Mesenchymal stem cell (in vitro differentiated cells and primary cell): ENCODE data around the gene NAP1L2.
"Not testable (repeated sequence)": the region's sequence is repeated elsewhere in the genome, so short reads cannot be mapped to it uniquely, and the experiment has no call there.

Experiments
- DNase-seq: peaks from one replicate; pipeline ENCODE4 v3.0.0-alpha.2; 2013
- H2AFZ ChIP-seq: one replicate; pipeline ENCODE4 v1.6.1; 2013; ENCODE audit warnings: low read depth, mild to moderate bottlenecking, control low read depth, inconsistent platforms, low read length, moderate library complexity
- H2AK5ac ChIP-seq: 2 replicates; pipeline ENCODE4 v1.6.1; 2013; ENCODE audit warnings: low read length, moderate library complexity, mild to moderate bottlenecking, inconsistent platforms; ENCODE audit not compliant: severe bottlenecking
- H2BK120ac ChIP-seq: one replicate; pipeline ENCODE4 v1.6.1; 2013; ENCODE audit warnings: low read depth, mild to moderate bottlenecking, inconsistent platforms, low read length, moderate library complexity
- H2BK12ac ChIP-seq, 2 experiments: one replicate each; pipeline ENCODE4 v1.6.1; 2013; ENCODE audit warnings: inconsistent platforms in 2 of 2, low read length in 2 of 2, mild to moderate bottlenecking in 2 of 2, moderate library complexity in 2 of 2, control low read depth in 1 of 2
- H2BK15ac ChIP-seq: one replicate; pipeline ENCODE4 v1.6.1; 2013; ENCODE audit warnings: mild to moderate bottlenecking, low read depth, inconsistent platforms; ENCODE audit not compliant: poor library complexity, severe bottlenecking
- H2BK5ac ChIP-seq: 2 replicates; pipeline ENCODE4 v1.6.1; 2013; ENCODE audit warnings: low read depth, mild to moderate bottlenecking, low read length, control low read depth, inconsistent platforms; ENCODE audit not compliant: poor library complexity, severe bottlenecking
- H3K14ac ChIP-seq, 2 experiments: one replicate each; pipeline ENCODE4 v1.6.1; 2013; ENCODE audit warnings: inconsistent platforms in 2 of 2, low read length in 2 of 2, control low read depth in 1 of 2, mild to moderate bottlenecking in 1 of 2, moderate library complexity in 1 of 2
- H3K18ac ChIP-seq, 2 experiments: one replicate each; pipeline ENCODE4 v1.6.1; 2013; ENCODE audit warnings: inconsistent platforms in 2 of 2, low read length in 2 of 2, control low read depth in 1 of 2, low read depth in 1 of 2, mild to moderate bottlenecking in 1 of 2
- H3K23ac ChIP-seq, 2 experiments: one replicate each; pipeline ENCODE4 v1.6.1; 2013; ENCODE audit warnings: inconsistent platforms in 2 of 2, low read length in 2 of 2, mild to moderate bottlenecking in 2 of 2, moderate library complexity in 2 of 2, control low read depth in 1 of 2
- H3K27ac ChIP-seq: 2 replicates; pipeline ENCODE4 v1.5.1; 2013; ENCODE audit warnings: mild to moderate bottlenecking, moderate library complexity, low read length, control low read depth, inconsistent platforms; ENCODE audit not compliant: poor library complexity, severe bottlenecking
- H3K27me3 ChIP-seq, 2 experiments: 2 replicates each; pipeline versions ENCODE4 v1.6.1 to v1.7.0; 2013; ENCODE audit warnings: low read length in 2 of 2, mild to moderate bottlenecking in 2 of 2, moderate library complexity in 2 of 2, control low read depth in 1 of 2, inconsistent platforms in 1 of 2; ENCODE audit not compliant: control insufficient read depth in 1 of 2, insufficient read depth in 1 of 2
- H3K36me3 ChIP-seq, 2 experiments: 2 replicates each; pipeline versions ENCODE4 v1.6.1 to v1.7.0; 2013; ENCODE audit warnings: low read length in 2 of 2, control low read depth in 1 of 2, inconsistent platforms in 1 of 2, low read depth in 1 of 2, mild to moderate bottlenecking in 1 of 2; ENCODE audit not compliant: insufficient read depth in 2 of 2, control insufficient read depth in 1 of 2
- H3K4ac ChIP-seq, 2 experiments: one replicate each; pipeline ENCODE4 v1.6.1; 2013; ENCODE audit warnings: inconsistent platforms in 2 of 2, low read length in 2 of 2, mild to moderate bottlenecking in 2 of 2, moderate library complexity in 2 of 2, control low read depth in 1 of 2, low read depth in 1 of 2
- H3K4me1 ChIP-seq: 2 replicates; pipeline ENCODE4 v1.6.1; 2013; ENCODE audit warnings: low read depth, low read length, control low read depth; ENCODE audit not compliant: control insufficient read depth, insufficient read depth
- H3K4me2 ChIP-seq: 2 replicates; pipeline ENCODE4 v1.6.1; 2013; ENCODE audit warnings: low read length, mild to moderate bottlenecking, inconsistent platforms; ENCODE audit not compliant: poor library complexity, severe bottlenecking
- H3K4me3 ChIP-seq, 2 experiments: 2 replicates each; pipeline versions ENCODE4 v1.5.1 to v1.7.0; 2013; ENCODE audit warnings: low read length in 2 of 2, mild to moderate bottlenecking in 2 of 2, control low read depth in 1 of 2, low read depth in 1 of 2; ENCODE audit not compliant: insufficient read depth in 1 of 2
- H3K79me1 ChIP-seq: replicated peaks from 2 replicates; pipeline ENCODE4 v1.6.1; 2013; ENCODE audit warnings: mild to moderate bottlenecking, control low read depth, low read length, inconsistent platforms; ENCODE audit not compliant: poor library complexity, severe bottlenecking
- H3K9ac ChIP-seq: 2 replicates; pipeline ENCODE4 v1.7.0; 2013; ENCODE audit warnings: mild to moderate bottlenecking, low read length, moderate library complexity
- H3K9me3 ChIP-seq: 2 replicates; pipeline ENCODE4 v1.7.0; 2013; ENCODE audit warnings: mild to moderate bottlenecking, low read length; ENCODE audit not compliant: control insufficient read depth
- H4K8ac ChIP-seq: one replicate; pipeline ENCODE4 v1.6.1; 2013; ENCODE audit warnings: inconsistent platforms, mild to moderate bottlenecking, low read length, moderate library complexity
- H4K91ac ChIP-seq: one replicate; pipeline ENCODE4 v1.6.1; 2013; ENCODE audit warnings: mild to moderate bottlenecking, low read length, inconsistent platforms
- WGBS: methylation state at CpG from one replicate; pipeline ENCODE4 v1.1.7; 2013; ENCODE audit warnings: mixed read lengths; 5-methylcytosine and 5-hydroxymethylcytosine counted together

NAP1L2 gene

DNA sequence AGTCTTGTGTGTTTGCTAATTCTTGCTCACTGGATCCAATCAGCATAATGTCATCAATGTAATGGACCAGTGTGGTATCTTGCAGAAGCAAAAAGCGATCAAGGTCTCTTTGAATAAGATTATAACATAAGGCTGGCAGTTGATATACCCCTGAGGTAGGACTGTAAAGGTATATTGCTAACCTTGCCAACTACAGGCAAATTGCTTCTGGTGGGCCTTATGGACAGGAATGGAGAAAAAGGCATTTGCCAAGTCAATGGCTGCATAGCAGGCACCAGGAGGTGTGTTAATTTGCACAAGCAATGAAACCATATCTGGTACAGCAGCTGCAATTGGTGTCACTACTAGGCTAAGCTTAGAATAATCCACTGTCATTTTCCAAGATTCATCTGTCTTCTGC, 45.7 kb downstream of the NAP1L2 start:
- not testable (repeated sequence) for H4K91ac ChIP-seq, H3K4me2 ChIP-seq, H3K27me3 ChIP-seq, H2AFZ ChIP-seq, H2BK12ac ChIP-seq, H4K8ac ChIP-seq, H3K79me1 ChIP-seq, DNase-seq, H3K14ac ChIP-seq, H3K9ac ChIP-seq, H2BK15ac ChIP-seq, H2BK5ac ChIP-seq, H3K4ac ChIP-seq, H2BK120ac ChIP-seq, H2AK5ac ChIP-seq, H3K23ac ChIP-seq, H3K27ac ChIP-seq, H3K36me3 ChIP-seq, H3K4me1 ChIP-seq, H3K18ac ChIP-seq, H3K4me3 ChIP-seq
- peaks cover 11% of the 10 kb centered on the region for H3K9me3 ChIP-seq
- 75% methylated on average over 1 of the region's 1 CpG for WGBS
